ENCODE data around the gene SCLT1. TPM values are rescaled to one million over a fixed set of nuclear protein-coding genes. Genes with fewer than 3 reads are reported as not detected.

Gene SCLT1
- total and polyA plus RNA-seq, 2 of the 8 experiments (the other 6 are each of a cell fraction or from before 2014, with no cell fraction given), result 4.8 to 13.1 TPM

DNA sequence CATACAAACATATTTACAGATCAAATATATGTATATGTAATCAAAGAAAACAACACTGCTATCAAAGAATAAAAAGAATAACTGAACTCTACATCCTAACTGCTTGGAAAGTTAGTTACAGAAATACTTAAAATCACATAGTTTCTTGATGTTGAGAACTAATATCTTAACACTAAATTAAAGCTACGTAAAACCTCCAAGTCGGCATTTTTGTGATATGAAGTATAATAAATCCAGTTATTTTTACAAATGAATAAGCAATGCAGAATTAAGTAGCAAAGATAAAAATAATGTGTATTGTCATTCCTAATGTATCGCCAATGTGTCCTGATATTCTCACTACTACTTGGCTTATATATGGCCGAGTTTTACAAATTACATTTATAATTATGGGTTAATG, 215.4 kb downstream of the SCLT1 start:
- H3K18ac ChIP-seq (ENCODE audit: extremely low read depth, low read length), result no peak overlapping the region
- H3K36me3 ChIP-seq (ENCODE audit: control insufficient read depth in 2 of 4, insufficient read depth in 4 of 4, low read length in 3 of 4), result peaks cover 0 to 17% (median 4%) of the 10 kb centered on the region in 4 experiments; a peak in 5 of 8 replicates
- H3K79me1 ChIP-seq (ENCODE audit: low read depth, low read length), result no peaks in the 10 kb centered on the region
- H2BK120ac ChIP-seq (replicated peaks; ENCODE audit: low read depth, low read length), result no peak overlapping the region
- CTCF ChIA-PET (ENCODE audit: partially characterized antibody), result no interaction called here
- no peak overlapping the region for H4K8ac ChIP-seq (ENCODE audit: extremely low read depth, insufficient read depth, low read length)
- no peak overlapping the region for H2BK15ac ChIP-seq (ENCODE audit: low read length)
- no peak overlapping the region for H3K14ac ChIP-seq (ENCODE audit: insufficient read length)
- no peak overlapping the region for H4K91ac ChIP-seq (replicated peaks; ENCODE audit: insufficient read length, low read length)
- H3K4me1 ChIP-seq (replicated peaks in 1 of 4; ENCODE audit: control insufficient read depth in 3 of 4, insufficient read depth in 4 of 4, low read length in 3 of 4), result no peaks in the 10 kb centered on the region
- H3K4ac ChIP-seq (replicated peaks; ENCODE audit: insufficient read length, low read depth, low read length), result no peak overlapping the region
- no peaks in the 10 kb centered on the region for H3K79me2 ChIP-seq (ENCODE audit: control insufficient read depth in 1 of 2, insufficient read depth in 2 of 2, low read length in 2 of 2)
- H2AK5ac ChIP-seq (ENCODE audit: low read depth, low read length), result no peak overlapping the region
- 91% methylated on average over 4 of the region's 4 CpGs; no CpG with 5 or more reads in 1 of the 2 experiments for WGBS, 2 experiments (ENCODE audit: extremely low coverage in 1 of 2, insufficient coverage in 1 of 2, insufficient read length in 1 of 2, insufficient replicate concordance in 2 of 2, low coverage in 1 of 2, low lambda C conversion rate in 2 of 2, missing lambda C conversion rate in 1 of 2)
- no peak overlapping the region for H2BK12ac ChIP-seq (ENCODE audit: low read depth, low read length)
- POLR2A ChIA-PET (ENCODE audit: partially characterized antibody), result interaction anchor here (0.9 to 3.7 kb wide), 4 partner anchors 9 to 65 kb away, joined by 3 to 15 read pairs (median 4); no protein-coding TSS in a partner anchor
- no peak overlapping the region for H2BK5ac ChIP-seq (ENCODE audit: low read depth, low read length)
- H3K4me2 ChIP-seq (ENCODE audit: insufficient read depth in 1 of 2, low read depth in 2 of 2, low read length in 2 of 2), result no peak overlapping the region
- H3K56ac ChIP-seq (replicated peaks; ENCODE audit: insufficient read length, low read depth, low read length), result no peak overlapping the region
- DNase-seq (ENCODE audit: low read depth in 1 of 2, low spot score in 2 of 2) (no peak), FAIRE-seq (no peak)
- no peak overlapping the region for H4K5ac ChIP-seq (ENCODE audit: insufficient read length, low read depth, low read length)
- no peaks in the 10 kb centered on the region for H3K27me3 ChIP-seq (replicated peaks in 1 of 4; ENCODE audit: control insufficient read depth in 3 of 4, extremely low read depth in 1 of 4, insufficient read depth in 3 of 4, low read length in 3 of 4)
- H2BK20ac ChIP-seq (ENCODE audit: low read length), result no peak overlapping the region
- H3K9ac ChIP-seq (replicated peaks in 1 of 4; ENCODE audit: extremely low read depth in 1 of 4, low read depth in 3 of 4, low read length in 3 of 4), result no peak overlapping the region
- H2AFZ ChIP-seq (ENCODE audit: low read length), result no peak overlapping the region
- no peak overlapping the region for H3K4me3 ChIP-seq (ENCODE audit: extremely low read depth in 1 of 4, insufficient read depth in 2 of 4, low read depth in 3 of 4, low read length in 4 of 4)
- H3K23ac ChIP-seq (ENCODE audit: insufficient read length), result no peak overlapping the region
- no peaks in the 10 kb centered on the region for H3K23me2 ChIP-seq (ENCODE audit: low read depth, low read length)
- no peaks in the 10 kb centered on the region for H3K9me3 ChIP-seq (ENCODE audit: insufficient read depth in 2 of 2, low read depth in 1 of 2, low read length in 1 of 2)
- H3K27ac ChIP-seq (ENCODE audit: low read depth, low read length), result no peak overlapping the region
- H4K20me1 ChIP-seq (replicated peaks in 1 of 2; ENCODE audit: control insufficient read depth in 1 of 2, insufficient read depth in 2 of 2, low read length in 2 of 2), result peaks cover 0 to under 1% of the 10 kb centered on the region in 2 experiments
- TF ChIP-seq SUZ12 (IDR thresholded peaks at IDR 0.05; ENCODE audit: low read length) (no peak), POU5F1 (IDR thresholded peaks at IDR 0.05; ENCODE audit: low read depth, low read length) (no peak), HDAC6 (IDR thresholded peaks at IDR 0.05; ENCODE audit: low read depth, low read length) (no peak), SIX5 (IDR thresholded peaks at IDR 0.05; ENCODE audit: low read depth, low read length) (no peak), CBX5 (IDR thresholded peaks at IDR 0.05; ENCODE audit: low read depth, low read length) (no peak), CBX8 (IDR thresholded peaks at IDR 0.05; ENCODE audit: borderline replicate concordance, low read depth, low read length) (no peak), MAFK (IDR thresholded peaks at IDR 0.05; ENCODE audit: low read depth, low read length) (no peak), BCL11A (IDR thresholded peaks at IDR 0.05; ENCODE audit: low read depth in 2 of 2, low read length in 2 of 2) (no peak), RAD21 (IDR thresholded peaks at IDR 0.05 in 1 of 2, conservative IDR thresholded peaks at IDR 0.05 in 1 of 2; ENCODE audit: low read depth in 2 of 2, low read length in 2 of 2) (no peak), SP4 (IDR thresholded peaks at IDR 0.05; ENCODE audit: low read length) (no peak), NRF1 (IDR thresholded peaks at IDR 0.05; ENCODE audit: low read depth, low read length) (no peak), EGR1 (IDR thresholded peaks at IDR 0.05; ENCODE audit: borderline replicate concordance, low read depth, low read length) (no peak), TEAD4 (IDR thresholded peaks at IDR 0.05; ENCODE audit: low read depth, low read length) (no peak), CREB1 (IDR thresholded peaks at IDR 0.05) (no peak), RNF2 (IDR thresholded peaks at IDR 0.05; ENCODE audit: borderline replicate concordance, low read depth, low read length, missing control alignments, poor library complexity, severe bottlenecking) (no peak)

Measured in H1 (cell line).